NCI-H2081 treated with DMSO at 0.1 percent for 48 hours (cell line): ENCODE measurements around the gene LRRC36.
"Not testable (repeated sequence)": the region's sequence is repeated elsewhere in the genome, so short reads cannot be mapped to it uniquely, and the experiment has no call there.

Experiments
- DNase-seq: peaks from one replicate; lab custom pipeline; 2025; lab: John Stamatoyannopoulos, UW

Gene LRRC36

GRCh38 chr16:67345401-67345800, 18.8 kb downstream of the LRRC36 start:
- no peak for DNase-seq

GRCh38 chr16:67346341-67346740, 19.7 kb downstream of the LRRC36 start:
- no peak for DNase-seq

DNA sequence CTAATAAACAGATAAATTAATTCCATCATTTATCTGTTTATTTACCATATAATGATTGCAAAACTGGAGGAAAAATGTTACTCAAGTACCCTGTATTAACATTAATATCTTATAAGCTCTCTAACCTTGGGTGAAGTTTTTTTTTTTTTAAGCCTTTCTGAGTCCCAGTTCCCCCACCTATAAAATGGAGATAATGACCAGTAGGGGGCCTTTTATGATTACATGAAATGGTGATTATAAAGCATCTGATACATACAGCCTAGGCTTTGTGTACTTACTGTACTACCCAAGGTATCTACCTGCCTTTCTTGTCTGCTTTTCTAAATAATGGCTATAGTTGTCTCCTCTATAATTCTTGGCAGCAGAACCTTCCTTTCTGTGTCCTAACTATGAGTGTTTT, 22.6 kb downstream of the LRRC36 start:
- no peak for DNase-seq

DNA sequence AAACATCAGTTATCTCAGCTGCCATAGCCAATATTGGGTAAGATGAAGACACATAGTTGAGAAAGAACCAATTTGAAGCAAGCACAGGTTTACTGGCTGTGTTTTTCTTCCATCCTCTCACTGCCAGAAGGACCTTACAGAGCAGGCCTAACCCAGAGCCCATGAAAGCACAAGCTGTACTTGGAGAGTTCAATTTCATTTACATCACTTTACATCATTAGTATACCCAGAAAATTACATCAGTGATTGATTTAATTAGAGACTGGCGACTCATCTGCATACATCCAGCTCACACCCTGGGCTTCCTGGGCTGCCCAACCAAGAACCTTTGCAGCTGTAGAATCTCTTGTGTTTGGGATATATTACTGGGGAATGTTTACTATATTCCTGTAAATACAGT, 23.7 kb downstream of the LRRC36 start:
- DNase-seq = no peak

- not testable (repeated sequence) for DNase-seq
Observed at GRCh38 chr16:67352463-67352862, 25.8 kb downstream of the LRRC36 start.

GRCh38 chr16:67356396-67356795, 29.8 kb downstream of the LRRC36 start:
- DNase-seq = no peak

- no peak for DNase-seq
Observed at GRCh38 chr16:67357561-67357960, 30.9 kb downstream of the LRRC36 start.

DNA sequence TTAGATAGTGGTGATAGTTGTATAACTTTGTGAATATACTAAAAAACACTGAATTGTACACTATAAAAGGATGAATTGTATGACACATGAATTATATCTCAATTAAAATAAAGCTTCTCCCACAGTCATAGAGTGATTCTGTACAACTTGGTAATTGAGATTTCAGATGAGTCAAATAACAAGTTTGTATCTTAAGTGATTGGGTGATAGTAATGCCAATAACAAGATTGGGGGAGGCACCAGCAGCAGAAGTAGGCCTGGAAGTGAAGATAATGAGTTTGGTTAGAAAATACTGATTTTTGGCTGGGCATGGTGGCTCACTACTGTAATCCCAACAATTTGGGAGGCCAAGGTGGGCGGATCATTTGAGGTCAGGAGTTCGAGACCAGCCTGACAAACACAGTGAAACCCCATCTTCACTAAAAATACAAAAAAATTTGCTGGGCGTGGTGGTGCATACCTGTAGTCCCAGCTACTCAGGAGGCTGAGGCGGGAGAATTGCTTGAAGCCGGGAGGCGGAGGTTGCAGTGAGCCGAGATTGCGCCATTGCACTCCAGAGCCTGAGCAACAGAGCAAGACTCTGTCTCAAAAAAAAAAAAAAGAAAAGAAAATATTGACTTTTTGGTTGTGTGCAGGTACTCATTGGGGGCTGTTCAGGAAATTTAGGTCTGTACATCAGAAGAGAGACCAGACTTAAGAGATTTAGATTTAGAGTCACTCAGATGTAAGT, 33.1 kb downstream of the LRRC36 start:
- DNase-seq = not testable (repeated sequence)

DNA sequence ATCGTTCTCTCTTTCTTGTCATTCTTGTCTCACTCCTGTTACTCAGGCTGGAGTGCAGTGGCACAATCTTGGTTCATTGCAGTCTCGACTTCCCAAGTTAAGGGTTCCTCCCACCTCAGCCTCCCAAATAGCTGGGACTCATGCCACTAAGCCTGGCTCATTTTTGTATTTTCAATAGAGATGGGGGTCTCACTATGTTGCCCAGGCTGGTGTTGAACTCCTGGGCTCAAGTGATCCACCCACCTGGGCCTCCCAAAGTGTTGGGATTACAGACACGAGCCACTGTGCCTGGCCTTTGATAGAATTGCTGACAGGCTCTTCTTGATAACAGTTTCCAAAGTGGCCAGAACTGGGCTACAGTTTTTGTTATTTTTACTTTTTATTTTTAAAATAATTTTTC, 34.4 kb downstream of the LRRC36 start:
- no peak for DNase-seq

GRCh38 chr16:67364600-67365235, 38.1 kb downstream of the LRRC36 start:
- DNase-seq = no peak

- no peak for DNase-seq
Observed at GRCh38 chr16:67370661-67371060, 44.0 kb downstream of the LRRC36 start.

DNA sequence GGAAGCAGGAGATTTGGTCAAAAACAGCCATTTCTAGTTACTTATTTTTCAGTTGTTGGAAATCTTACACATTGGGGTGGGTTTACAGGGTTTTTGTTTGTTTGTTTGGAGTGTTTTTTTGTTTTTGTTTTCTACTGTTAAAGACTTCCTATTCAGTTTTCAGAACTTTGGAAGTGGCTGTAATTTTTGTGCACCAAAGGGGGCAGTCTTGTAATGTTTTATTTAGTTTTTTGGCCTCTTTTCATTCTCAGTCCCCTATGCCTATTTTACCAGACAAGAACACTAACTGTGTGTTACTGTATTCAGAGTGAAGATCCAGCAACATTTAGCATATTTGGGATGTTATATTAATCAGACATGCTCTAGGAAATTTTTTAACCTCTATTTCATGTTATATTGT, 46.0 kb downstream of the LRRC36 start:
- no peak for DNase-seq

DNA sequence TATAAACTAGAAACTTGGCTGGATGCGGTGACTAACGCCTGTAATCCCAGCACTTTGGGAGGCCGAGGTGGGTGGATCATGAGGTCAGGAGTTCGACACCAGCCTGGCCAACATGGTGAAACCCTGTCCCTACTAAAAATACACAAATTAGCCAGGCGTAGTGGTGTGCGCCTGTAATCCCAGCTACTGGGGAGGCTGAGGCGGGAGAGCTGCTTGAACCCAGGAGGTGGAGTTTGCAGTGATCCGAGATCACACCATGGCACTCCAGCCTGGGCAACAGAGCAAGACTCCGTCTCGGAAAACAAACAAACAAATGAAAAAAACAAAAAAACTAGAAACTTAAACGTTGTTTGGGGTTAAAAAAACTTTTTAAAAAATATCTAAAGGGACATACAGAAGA, 49.4 kb downstream of the LRRC36 start:
- DNase-seq = not testable (repeated sequence)

DNA sequence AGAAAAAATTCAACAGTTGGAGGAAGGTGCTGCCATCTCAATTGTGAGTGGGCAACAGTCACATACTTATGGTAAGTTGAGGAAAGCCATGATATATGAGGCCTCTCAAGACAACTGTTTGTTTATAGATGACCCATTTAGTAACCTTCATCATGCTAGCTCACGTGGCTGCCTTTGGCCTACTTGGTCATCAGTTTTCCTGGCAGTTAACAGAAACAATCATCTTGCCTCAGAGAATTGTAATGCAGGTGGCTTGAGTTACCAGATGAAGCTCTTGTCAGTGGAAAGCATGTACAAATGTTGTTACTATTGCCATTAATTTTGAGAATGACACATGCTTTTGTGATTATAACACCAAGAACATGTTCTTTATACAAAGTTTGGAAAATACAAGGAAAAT, 52.0 kb downstream of the LRRC36 start:
- DNase-seq = no peak

DNA sequence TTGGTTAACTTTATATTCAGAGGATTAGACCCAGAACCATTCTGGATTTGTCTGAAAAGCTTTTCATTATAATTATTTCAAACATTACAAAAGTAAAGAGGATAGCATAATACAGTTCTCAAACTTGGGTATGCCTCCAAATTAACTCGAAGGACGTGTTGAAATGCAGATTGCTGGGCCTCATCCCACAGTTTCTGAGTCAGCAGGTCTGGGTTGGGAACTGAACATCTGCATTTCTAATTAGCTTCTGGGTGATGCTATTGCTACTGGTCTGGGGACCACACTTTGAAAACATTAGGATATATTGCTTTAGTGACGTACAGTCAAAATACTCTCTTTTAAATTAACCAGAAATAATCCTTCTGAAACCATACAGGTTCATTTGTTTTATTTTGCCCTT, 56.7 kb downstream of the LRRC36 start:
- DNase-seq = no peak

DNA sequence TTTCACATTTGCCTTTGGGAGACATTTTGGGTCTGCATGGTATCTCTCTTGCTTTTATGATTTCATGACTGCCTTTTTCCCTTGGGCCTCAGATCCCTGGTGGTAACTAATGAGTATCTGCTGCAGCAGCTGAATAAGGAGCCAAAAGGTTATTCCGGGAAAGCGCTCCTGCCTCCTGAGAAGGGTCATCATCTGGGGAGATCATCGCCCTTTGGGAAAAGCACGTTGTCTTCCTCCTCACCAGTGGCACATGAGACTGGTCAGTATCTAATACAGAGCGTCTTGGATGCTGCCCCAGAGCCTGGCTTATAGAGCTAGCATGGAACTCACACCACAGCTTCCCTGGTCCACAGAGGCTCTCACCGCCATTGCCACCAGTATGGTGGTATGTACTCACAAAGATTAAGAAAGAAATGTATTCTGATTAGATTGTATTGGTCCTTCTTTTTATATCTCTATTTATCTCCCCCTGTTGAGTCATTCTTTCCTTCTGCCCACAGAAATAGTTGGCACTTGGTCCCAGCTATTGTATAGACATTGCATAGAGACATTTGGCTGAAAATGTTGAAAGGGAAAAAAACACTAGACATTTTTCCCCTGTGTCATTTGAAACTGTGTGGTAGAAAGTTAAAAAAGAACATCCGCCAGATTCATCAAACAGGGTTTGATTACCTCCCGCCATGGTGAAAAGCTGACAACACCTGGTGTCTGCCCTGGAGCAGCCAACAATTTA, 58.3 kb downstream of the LRRC36 start:
- DNase-seq = no peak

DNA sequence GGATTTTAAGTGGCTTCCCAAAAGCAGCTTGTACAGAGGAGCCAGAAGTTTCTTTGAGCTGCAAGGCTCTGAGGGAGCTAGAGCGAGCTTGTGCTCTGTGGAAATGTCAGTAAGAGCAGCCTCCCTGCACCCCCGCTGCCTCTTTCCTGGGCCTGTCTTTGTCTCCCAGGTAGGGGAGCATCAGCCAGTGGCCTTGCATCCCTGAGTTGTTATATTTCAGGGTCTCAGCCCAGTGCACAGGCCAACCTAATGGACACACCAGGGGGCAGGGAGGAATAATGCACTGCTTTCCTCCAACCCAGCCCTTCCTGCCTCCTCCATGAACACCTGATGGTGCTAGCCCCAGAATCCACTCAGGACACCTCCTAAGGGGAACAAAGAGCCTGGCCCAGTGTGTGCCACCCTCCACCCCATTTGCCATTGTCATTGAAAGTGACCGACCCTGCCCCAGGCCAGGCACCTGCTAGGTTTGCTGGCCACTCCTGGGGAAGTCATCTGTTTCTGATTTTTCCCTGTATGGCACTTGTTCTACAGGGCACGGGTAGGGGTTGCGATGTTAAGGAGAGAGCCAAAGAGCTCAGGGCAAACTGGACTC, 60.3 kb downstream of the LRRC36 start:
- DNase-seq = no peak

GRCh38 chr16:67387479-67388079, 61.0 kb downstream of the LRRC36 start:
- no peak for DNase-seq

- no peak for DNase-seq
Observed at GRCh38 chr16:67388191-67388590, 61.6 kb downstream of the LRRC36 start.

- no peak for DNase-seq
Observed at GRCh38 chr16:67388591-67388990, 62.0 kb downstream of the LRRC36 start.

DNA sequence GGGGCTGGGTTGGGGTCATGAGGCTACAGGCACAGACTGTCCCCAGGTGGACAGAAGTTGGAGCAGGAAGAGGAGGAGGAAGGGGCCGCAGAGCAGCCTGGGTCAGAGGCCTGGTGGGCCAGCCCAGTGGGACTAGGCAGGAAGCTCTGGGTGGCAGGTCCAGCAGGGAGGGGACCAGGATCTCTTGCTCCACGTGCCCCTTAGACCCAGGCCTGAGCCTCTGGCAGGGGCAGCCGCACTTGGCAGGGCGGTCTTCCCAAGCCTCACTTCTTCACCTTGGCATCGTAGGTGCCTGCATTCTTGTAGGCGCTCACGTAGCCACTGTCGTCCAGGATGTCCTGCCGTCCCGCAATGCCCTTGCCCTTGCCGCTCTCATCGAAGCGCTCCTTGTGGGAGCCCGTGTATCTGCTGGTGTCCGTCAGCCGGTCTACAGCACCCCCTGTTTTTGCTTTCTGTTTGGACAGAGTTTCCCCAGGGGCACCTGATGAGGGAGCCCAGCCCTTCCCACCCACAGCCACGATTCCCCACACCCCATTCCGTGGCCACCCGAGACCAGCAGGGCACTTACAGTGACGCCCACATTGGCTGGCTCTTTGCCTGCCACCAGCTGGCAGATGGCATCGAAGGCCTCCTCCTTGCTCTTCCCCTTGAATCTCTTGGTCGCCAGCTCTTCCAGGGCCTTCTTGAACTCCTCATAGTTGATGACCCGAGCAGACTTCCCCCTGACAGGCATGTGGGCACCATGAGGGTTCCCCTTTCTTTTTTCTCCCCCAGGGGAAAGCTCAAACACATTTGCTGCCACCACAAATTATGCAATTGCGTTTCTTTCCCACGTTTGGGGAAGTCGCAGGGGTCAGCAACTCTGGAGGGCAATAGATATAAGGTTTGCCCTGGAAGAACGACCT, 63.5 kb downstream of the LRRC36 start:
- DNase-seq = no peak
